ENCODE data around the gene C2CD4D.

DNA sequence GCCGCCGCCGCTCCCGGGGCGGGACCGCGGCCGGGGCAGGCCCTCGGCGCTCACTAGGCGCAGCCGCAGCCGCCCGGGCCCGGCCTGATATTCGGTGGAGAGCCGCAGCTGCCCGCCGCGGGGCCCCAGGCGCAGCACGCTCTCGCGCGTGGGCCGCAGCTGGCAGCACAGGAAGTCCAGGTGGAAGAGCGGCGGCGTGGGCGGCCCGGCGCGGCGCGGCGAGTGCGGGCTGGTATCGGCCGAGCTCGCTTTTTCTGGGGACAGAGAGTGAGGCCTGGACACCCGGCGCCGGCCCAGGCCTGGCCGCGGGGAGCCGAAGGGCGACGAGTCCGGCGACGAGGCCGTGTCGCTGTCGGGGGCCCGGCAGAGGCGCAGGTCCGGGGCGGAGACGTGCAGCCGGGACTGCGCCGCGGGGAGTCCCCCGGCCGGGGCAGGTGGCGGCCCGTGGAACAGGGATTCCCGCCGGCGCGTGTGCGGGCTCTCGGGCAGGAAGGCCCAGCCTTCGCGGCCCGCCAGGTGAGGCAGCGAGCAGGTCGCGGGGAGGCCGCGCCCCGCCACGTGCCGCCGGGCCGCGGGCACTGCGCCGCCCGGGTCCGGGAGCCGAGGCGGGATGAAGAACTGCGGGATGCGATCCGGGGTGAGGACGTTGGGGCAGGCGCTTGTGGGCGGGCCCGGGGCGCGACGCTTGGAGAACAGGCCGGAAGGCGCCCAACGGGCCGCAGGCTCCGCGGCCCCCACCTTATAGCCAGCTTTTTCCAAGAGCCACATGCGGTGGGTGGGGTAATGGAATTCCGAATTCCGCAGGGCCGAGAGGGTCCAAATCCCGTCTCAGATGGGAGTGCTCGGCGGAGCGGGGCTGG lies 1.2 kb downstream of the C2CD4D start:
- TF ChIP-seq, protein P1, sequence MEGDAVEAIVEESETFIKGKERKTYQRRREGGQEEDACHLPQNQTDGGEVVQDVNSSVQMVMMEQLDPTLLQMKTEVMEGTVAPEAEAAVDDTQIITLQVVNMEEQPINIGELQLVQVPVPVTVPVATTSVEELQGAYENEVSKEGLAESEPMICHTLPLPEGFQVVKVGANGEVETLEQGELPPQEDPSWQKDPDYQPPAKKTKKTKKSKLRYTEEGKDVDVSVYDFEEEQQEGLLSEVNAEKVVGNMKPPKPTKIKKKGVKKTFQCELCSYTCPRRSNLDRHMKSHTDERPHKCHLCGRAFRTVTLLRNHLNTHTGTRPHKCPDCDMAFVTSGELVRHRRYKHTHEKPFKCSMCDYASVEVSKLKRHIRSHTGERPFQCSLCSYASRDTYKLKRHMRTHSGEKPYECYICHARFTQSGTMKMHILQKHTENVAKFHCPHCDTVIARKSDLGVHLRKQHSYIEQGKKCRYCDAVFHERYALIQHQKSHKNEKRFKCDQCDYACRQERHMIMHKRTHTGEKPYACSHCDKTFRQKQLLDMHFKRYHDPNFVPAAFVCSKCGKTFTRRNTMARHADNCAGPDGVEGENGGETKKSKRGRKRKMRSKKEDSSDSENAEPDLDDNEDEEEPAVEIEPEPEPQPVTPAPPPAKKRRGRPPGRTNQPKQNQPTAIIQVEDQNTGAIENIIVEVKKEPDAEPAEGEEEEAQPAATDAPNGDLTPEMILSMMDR (conservative IDR thresholded peaks at IDR 0.05; ENCODE audit: low read depth, low read length) = no peak
- peak; percentile 90 for TF ChIP-seq EZH2 (IDR thresholded peaks at IDR 0.05; ENCODE audit: borderline replicate concordance, low read depth, low read length, poor library complexity, severe bottlenecking)
